Astrocyte of the cerebellum (primary cell): ENCODE results near the gene HEMK1.

Experiments
- DNase-seq: peaks from one replicate; pipeline ENCODE4 v3.0.0-alpha.2; 2011; ENCODE audit warnings: low read depth
- H3K4me3 ChIP-seq: 2 replicates; pipeline ENCODE4 v1.5.1; 2011; ENCODE audit warnings: mild to moderate bottlenecking, low read depth, low read length, moderate library complexity
- in situ Hi-C: cut with HindIII; loops from 2 replicates; pipeline ENCODE4 v1.10.0; 2017; ENCODE audit warnings: low sequenced_read_pairs
- TF ChIP-seq, protein P1 (sequence below): IDR thresholded peaks from 2 replicates; pipeline ENCODE4 v1.5.1; 2012; ENCODE audit warnings: low read length, low read depth, moderate library complexity, mild to moderate bottlenecking; ENCODE audit errors: missing control alignments

The HEMK1 gene

DNA sequence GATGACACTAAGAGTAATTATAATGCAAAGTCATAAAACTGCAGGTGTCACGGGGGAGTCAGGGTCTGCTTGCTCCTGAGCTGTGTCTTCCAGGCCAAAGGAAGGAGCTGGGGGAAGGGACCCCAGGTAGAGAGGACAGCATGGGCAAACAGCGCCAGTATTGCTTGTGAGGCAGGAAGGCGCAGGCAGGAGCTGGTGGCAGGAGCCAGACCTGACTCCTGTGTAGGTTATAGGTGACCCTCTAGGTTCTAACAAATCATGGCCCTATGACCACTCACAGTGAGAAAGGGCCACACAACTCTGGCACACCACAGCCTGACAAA is 40.4 kb downstream of the HEMK1 start:
- DNase-seq, result no peak
- no peak overlapping the region for H3K4me3 ChIP-seq
- TF ChIP-seq, protein P1, sequence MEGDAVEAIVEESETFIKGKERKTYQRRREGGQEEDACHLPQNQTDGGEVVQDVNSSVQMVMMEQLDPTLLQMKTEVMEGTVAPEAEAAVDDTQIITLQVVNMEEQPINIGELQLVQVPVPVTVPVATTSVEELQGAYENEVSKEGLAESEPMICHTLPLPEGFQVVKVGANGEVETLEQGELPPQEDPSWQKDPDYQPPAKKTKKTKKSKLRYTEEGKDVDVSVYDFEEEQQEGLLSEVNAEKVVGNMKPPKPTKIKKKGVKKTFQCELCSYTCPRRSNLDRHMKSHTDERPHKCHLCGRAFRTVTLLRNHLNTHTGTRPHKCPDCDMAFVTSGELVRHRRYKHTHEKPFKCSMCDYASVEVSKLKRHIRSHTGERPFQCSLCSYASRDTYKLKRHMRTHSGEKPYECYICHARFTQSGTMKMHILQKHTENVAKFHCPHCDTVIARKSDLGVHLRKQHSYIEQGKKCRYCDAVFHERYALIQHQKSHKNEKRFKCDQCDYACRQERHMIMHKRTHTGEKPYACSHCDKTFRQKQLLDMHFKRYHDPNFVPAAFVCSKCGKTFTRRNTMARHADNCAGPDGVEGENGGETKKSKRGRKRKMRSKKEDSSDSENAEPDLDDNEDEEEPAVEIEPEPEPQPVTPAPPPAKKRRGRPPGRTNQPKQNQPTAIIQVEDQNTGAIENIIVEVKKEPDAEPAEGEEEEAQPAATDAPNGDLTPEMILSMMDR, result no peak
- in situ Hi-C loops, result loop anchor here (5.0 kb wide), 2 partner anchors 37 to 257 kb away; partner anchors contain the start of genes CYB561D2 and NPRL2

DNA sequence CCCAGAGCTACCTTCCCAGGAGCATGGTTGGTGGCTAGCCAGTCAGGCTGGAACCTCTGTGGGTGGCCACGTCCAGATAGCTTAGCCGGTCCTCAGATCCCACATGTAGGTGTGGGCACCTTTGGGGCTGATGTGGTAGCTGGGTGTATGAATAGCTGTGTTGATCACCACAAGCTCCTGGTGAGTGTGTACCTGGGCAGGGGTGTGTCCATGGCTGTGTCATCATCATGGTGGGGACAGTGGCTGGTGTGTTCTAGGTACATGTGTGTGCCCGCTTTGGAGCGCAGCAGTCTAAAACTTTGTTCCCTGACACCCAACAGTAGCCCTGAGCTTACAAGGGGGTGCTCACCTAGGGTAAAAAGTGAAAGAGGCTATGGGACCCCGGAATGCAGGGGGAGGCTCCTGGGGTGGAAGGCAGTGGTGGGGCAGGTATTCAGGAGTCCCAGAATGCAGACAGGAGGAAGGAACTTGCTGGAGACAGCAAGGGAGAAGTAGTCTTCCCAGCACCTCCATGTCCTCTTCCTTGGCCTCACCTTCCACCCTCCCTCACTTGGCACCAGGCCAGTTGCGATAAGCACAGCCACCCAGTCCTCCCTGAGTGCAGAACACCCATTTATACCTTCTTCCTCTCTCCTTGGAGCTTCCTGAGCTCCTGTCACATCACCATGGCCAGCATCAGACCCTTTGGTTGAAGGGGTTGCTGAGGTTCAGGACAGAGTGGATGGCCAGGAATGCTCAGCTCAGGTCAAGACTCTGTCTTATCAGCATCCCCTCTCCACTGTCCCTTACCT is 41.1 kb downstream of the HEMK1 start:
- no peak for DNase-seq
- in situ Hi-C loops, result no loop called here
- TF ChIP-seq, protein P1, result no peak
- H3K4me3 ChIP-seq, result peak overlapping the region; percentile 54

DNA sequence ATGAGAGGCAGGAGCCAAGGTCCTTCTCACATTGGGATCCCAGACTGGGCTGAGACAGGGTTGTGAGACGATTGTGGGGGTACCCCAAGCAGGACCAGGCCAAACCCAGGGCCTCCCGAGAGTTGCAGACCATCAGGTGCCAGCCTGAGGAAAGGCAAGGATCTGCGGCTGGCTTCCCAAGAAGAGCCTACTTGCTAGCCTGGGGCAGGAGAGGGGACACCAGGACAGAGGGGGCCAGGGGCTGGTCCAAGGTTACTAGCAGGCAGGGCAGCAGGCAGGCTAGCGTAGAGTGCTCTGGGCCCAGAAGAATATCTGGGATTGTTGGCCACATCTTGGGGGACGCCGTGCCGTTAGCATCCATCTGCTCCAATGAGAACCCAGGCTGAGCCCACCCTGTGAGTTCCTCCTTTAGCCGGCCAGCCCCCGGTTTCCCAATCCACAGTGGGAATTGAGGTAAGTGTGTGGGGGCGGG is 41.7 kb downstream of the HEMK1 start:
- H3K4me3 ChIP-seq, result peak overlapping the region; percentile 54
- TF ChIP-seq, protein P1, result no peak
- in situ Hi-C loops, result no loop called here
- DNase-seq, result no peak

DNA sequence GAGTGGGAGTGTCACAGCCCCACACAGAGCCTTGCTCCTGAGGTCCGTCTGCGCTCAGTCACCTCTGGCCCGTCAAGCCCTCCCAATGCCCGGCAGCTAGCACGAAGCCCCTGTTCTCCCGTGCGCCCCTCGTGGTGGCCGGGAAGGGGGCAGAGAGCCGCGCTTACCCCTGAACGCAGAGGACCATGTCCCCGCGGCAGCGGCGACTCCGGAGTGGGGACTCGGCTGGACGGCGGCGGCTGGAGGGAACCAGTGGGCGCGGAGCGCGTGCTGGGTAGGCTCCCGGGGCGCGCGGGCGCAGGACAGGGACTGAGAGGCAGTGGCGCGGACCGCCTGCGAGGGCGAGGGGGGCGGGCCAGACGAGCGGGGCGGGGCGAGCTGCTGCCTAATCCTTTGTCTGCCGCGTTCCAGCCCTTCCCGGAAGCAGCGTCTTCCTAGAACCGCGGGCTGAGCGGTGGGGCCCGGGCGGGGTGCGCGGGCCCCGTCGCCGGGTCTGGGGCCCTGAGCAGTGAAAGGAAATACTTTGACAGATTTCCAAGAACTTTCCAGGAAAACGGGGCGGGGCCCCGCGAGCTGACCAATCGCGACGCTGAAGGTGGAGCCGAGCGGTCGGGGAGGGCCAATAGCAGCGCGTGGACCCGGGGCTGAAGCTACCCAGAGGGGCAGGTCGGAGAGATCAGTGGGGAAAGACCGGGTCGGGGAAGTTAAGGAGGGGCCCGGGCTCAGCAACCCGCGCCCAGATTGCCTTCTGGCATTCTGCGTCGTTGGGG is 42.3 kb downstream of the HEMK1 start, which contains the start of gene CISH:
CISH (minus strand) TSS at position 311 of the 770 bp plus-strand sequence; CDS start at position 187, 124 bp downstream.
- TF ChIP-seq, protein P1, result peak; percentile 66
- peak within 1 kb of the TSS; percentile 54 for H3K4me3 ChIP-seq
- in situ Hi-C loops, result no loop called here
- peak; percentile 59 for DNase-seq

DNA sequence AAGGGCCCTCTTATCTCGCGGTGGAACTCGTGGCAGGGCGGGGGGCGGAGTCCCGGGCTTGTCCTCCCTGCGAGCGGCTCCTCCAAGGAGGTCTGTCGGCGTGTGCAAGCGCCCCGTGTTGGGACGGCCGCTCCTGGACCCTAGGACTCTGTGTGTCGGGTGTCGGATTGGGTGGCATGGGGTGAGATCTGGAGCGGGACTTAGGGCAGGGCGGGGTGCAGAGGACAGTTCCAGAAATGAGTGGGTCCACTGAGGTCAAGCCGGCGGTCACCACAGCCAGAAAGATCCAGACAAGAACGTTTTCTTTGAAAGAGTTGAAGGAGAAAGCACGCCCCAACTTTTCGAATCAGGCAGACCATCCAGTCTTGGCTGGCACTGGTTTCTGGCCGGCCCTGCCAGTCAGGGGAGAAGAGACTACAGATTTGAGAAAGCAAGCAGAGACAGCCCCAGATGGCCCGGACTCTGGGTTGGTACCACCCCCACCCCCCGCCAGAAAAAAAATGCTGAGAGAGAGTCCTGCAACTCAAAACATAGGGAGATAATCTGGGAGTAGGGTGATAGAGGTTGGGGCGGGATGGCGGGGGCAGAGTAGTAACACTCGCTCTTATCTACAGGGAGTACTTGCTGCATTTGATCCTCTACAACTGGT is 43.0 kb downstream of the HEMK1 start:
- DNase-seq, result no peak
- H3K4me3 ChIP-seq, result peak overlapping the region; percentile 54
- TF ChIP-seq, protein P1, result no peak
- in situ Hi-C loops, result no loop called here
